ENCODE data around the gene RPL39L. TPM values are rescaled to one million over a fixed set of nuclear protein-coding genes. Genes with fewer than 3 reads are reported as not detected.

RPL39L gene
- total RNA-seq, 1 donor from 2014 or later = 1.5 TPM

DNA sequence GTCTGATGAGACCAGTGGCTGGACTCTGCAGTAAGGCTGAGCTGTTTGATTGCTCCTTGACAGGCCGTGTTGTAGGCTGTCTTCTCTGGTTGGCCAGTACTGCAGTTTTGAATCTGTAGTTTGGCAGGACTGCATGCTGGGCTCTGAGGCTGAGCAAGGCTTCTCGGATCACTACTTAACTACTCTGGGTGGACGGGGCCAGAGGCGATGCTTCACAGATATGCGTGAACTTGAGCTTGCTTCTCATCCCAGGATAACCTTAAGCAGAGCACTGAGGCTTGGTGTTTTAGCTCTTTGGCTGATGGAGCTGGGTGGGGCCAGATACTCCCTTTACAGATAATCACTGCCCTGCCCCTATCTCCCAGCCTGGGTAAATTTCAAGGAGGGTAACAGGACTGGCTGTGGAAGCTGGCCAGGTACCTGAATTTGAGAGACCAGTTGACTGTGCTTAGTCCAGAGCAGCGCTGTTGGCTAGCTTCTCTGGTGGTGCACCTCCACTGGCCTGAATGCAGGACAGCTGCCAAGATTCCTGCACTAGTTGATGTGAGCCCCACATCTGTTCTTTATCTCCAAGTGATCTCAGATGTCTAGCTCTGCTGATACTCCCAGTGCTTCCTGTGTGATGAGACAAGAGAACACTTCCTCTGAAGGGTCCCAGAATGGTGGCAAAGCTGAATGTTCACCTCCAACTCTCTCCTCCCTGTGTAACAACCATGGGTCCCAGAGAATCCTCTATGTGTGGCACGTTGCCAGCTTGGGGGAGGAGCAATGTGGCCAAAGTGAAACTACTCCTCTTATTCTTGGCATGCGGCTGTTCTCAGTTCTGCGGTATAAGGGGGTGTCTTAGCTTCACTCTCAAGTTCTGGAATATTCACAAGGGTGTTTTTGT lies 37.9 kb downstream of the RPL39L start:
- DNase-seq (ENCODE audit: low spot score) (peak; percentile 84), ATAC-seq (peak; percentile 90)

DNA sequence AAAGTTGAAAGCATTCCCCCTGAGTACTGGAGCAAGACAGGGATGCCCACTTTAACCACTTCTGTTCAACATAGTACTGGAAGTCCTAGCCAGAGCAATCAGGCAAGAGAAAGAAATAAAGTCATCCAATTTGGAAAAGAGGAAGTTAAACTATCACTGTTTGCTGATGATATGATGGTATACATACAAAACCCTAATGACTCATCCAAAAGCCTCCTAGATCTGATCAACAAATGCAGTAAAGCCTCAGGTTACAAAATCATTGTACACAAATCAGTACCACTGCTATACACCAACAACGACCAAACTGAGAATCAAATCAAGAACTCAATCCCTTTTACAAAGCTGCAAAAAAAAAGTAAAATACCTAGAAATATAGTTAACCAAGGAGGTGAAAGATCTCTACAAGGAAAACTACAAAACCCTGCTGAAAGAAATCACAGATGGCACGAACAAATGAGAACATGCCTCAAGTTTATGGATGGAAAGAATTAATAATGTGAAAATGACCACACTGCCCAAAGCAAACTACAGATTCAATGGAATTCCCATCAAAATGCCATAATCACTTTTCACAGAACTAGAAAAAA lies 40.3 kb downstream of the RPL39L start:
- DNase-seq (ENCODE audit: low spot score) = no peak

DNA sequence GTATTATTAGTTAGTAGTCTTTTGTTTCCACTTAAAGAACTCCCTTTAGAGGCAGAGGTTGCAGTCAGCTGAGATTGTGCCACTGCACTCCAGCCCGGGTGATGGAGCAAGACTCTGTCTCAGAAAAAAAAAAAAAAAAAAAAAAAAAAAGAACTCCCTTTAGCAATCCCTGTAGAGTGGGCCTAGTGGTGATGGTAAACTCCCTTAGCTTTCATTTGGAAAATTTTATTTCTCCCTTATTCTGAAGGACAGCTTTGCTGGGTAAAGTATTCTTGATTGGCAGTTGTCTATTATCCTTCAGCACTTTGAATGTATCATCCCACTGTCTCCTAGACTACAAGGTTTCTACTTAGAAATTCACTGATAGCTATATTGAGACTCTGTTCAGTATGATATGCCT lies 46.0 kb downstream of the RPL39L start:
- ATAC-seq = no peak
- DNase-seq (ENCODE audit: low spot score) = no peak

More for the DNA sequence above, 40.3 kb downstream of the RPL39L start:
- no peak for ATAC-seq

DNA sequence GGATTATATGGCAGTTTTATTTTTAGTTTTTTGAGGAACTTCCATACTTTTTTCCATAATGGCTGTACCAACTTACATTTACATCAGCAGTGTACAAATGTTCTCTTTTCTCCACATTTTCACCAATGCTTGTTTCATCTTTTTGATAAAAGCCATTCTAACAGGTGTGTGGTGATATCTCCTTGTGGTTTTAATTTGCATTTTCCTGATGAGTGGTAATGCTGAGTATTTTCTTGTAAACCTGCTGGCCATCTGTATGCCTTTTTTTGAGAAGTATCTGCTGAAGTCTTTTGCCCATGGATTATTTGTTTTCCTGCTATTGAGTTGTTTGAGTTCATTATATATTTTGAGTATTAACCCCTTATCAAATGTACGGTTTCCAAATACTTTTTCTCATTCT lies 50.6 kb downstream of the RPL39L start:
- DNase-seq (ENCODE audit: low spot score) = no peak
- ATAC-seq = no peak

DNA sequence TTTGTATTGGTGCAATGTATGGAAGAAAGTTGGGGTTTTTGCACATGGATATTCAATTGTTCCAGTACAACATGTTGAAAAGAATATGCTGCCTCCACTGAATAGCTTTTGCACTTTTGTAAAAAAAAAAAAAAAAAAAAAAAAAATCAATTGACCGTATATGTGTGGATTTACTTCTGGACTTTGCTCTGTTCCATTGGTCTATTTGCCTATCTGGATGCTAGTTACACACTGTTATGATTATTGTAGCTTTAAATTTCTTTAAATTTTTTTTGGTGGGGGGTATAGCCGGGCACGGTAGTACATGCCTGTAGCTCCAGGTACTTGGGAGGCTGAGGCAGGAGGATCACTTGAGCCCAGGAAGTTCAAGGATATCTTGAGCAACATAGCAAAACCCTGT lies 52.5 kb downstream of the RPL39L start:
- no peak for DNase-seq (ENCODE audit: low spot score)
- ATAC-seq = no peak

DNA sequence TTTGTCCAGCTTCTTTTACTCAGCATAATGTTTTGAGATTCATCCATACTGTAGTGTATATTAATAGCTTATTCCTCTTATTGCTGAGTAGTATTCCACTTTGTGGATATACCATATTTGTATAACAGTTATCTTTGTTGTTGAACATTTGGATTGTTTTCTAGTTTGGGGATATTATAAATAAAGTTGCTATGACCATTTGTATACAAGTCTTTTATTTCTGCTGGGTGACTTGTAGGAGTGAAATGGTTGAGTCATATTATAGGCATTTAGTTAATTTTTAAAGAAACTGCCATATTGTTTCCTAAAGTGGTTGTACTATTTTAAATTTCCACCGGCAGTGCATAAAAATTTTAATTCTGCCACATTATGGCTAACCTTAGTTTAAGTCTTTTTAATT lies 53.4 kb downstream of the RPL39L start:
- DNase-seq (ENCODE audit: low spot score) = no peak
- ATAC-seq = no peak

DNA sequence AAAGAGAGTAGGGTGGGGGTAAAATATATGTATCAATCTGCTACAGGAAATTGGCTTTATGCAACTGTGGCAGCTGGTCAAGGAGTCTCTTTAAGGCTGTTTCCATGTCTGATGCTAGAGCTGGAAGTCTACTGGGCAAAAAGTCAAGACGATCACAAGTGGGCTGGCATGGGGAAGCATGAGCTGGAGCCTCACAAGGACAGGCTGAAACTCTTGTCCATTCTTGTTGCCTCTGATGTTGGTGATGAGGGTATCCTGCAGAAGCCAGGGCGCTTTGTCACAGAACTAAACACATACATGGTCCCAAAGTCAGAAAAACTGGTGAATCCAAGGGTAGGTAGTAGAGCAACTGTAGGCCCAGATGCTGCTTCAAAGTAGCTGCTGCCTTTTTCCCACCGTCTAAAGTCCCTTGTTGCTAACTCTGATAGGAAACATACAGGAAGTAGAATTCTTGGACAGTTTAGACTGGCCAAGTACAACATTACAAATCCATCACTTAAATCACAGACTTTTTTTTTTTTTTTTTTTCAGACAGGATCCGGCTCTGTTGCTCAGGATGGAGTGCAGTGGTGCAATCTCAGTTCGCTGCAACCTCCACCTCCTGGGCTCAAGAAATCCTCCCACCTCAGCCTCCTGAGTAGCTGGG lies 54.2 kb downstream of the RPL39L start:
- ATAC-seq (no peak), DNase-seq (ENCODE audit: low spot score) (no peak)

DNA sequence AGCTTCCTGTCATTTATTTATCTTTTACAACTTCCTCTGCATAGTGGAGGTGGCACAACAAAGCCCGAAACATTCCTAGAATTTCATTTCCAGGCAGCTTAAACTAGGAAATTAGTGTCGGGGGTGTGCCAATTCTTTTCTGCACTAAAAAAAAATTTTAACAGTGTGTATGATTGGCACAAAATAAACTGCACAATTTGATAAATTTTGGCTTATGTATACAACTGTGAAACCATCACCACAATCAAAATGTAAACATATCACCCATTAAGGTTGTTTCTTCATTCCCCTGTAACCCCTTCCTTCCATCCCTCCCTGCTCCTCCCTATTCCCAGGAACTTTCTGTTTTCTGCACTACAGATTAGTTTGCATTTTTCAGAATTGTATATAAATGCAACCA lies 54.7 kb downstream of the RPL39L start:
- DNase-seq (ENCODE audit: low spot score) = no peak
- no peak for ATAC-seq

DNA sequence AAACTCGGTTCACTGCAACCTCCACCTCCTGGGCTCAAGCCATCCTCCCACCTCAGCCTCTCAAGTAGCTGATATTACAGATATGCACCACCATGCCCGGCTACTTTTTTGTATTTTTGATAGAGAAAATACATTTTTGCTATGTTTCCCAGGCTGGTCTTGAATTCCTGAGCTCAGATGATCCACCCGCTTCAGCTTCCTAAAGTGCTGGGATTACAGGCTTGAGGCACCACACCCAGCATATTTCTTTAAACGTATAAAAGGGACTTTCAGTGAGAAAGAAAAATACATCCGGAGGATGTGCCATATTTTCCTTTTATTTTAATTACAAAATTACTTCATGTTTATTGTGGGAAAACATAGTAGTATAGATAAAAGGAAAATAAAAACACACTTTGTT lies 55.2 kb downstream of the RPL39L start:
- ATAC-seq = no peak
- no peak for DNase-seq (ENCODE audit: low spot score)

DNA sequence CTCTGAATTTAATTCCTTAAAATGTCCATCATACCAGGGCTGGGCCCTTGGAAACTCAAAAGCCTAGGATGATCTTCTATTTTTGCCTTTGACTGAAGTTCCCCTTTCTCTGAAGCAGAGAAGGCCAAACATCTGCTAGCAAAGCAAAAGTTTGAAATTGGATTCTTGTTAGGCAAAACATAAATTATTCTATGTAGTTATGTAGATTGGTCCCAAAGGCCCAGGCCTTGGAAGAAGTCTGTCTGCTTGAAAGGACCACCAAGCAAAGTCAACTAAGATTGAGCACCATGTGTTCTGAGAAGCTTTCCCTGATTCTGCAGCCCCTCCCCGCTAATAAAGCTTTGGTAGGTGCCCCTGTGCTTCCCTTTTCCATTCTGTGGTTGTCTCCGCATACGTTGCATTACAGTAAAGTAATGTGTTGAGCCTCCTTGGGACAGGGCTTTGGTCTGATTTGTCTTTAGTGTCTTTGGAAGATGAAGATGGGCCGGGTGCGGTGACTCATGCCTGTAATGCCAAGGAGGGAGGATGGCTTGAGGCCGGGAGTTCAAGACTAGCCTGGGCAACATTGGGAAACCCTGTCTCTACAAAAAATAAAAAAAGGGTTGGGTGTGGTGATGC lies 56.4 kb downstream of the RPL39L start:
- DNase-seq (ENCODE audit: low spot score) (no peak), ATAC-seq (no peak)

DNA sequence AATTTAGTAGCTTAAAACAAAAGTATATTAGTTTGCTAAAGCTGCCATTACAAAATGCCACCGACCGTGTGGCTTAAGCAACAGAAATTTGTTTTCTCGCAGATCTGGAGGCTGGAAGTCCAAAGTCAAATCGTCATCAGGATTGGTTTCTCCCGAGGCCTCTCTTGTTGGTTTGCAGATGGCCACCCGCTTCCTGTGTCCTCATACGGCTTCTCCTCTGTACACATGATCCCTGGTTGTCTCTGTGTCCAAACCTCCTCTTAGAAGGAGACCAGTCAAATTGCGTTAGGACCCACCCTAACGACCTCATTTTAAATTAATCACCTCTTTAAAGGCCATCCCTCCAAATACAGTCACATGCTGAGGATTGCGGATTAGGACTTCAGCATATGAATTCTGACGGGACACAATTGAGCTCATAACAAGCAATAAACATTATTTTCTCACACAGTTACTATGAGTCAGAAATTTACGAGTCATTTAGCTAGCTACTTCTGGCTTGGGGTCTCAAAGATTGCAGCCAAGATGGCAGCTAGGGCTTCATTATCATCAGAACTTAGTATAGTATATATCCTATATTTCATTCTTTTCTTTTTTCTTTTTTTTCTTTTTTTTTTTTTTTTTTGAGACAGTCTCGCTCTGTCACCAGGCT lies 58.4 kb downstream of the RPL39L start:
- DNase-seq (ENCODE audit: low spot score) (no peak), ATAC-seq (peak; percentile 62)

DNA sequence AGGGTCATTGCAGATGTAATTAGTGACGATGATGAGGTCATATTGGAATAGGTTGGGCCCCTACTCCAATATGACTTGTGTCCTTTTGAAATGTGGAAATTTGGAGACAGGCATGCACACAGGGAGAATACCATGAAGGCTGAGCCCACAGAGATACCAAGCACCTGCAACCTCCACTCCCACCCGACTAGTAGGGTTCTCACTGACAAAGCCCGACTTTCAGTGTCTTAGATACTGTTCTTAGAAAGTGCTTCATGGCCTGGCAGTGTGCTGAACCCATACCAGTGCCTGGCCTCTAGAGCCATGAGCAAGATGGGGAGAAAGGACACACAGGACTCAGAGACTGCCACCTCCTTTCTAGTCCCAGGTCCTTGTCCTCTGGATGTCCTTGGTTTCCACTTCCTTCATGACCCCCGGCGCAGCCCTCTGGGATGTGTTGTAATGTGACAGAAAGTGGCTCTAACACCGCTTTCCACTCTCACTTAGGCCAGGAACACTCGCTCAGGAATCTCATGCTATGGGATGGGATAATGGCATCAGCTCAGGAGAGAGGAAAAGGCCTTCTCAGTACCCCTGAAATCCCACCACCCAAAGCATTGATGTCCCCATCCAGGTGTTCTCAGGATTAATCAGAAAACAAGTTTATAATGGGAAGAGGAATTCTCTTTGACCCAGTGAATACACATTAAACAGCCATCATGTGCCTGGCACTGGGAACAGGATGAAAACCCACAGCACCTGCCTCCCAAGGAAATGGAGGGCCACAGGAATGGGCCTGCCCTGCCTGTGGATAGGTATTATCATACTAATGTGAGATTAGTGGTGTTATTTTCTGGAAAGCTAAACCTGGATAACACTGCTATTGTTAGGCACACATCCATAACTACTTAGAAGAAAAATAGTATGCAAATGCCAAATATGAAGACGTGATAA lies 59.9 kb downstream of the RPL39L start:
- ATAC-seq (peak; percentile 18), DNase-seq (ENCODE audit: low spot score) (no peak)

DNA sequence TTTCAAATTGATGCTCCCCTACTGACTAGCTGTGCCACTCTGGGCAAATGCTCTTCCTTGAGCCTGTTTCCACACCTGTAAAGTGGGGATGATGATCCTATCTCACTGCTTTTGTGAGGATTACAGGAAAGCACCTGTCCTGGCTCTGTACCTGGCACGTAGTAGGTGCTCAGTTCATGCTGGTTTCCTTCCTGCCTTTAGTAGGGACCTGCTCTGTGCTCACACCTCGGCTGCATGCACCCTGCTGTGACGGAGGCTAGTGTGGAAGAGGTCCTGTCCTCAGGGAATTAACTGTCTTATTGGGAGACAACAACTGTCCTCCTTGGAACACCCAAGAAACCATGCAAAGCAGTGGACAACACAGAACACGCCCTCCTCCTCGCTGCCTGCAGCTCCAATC lies 61.8 kb downstream of the RPL39L start:
- peak; percentile 5 for ATAC-seq
- DNase-seq (ENCODE audit: low spot score) = no peak

DNA sequence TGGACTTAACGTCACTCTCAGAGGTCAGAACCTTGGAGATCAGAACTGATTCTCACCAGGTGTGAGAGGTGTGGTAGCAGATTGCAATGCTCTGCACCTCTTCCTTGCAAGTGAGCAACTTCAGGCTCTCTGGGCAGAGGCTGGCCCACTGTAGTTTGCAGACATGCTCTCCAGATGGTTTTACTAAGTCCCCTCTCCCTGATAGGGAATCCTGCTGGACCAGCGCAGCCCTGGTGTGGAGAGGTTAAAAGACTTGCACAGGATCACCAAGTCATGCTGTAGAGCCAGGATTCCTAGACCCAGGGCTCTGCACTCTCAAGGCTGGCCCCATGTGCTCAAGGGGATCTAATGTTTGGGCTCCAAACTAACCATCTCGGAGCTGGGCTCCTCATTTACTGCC lies 62.2 kb downstream of the RPL39L start:
- DNase-seq (ENCODE audit: low spot score) (no peak), ATAC-seq (no peak)

DNA sequence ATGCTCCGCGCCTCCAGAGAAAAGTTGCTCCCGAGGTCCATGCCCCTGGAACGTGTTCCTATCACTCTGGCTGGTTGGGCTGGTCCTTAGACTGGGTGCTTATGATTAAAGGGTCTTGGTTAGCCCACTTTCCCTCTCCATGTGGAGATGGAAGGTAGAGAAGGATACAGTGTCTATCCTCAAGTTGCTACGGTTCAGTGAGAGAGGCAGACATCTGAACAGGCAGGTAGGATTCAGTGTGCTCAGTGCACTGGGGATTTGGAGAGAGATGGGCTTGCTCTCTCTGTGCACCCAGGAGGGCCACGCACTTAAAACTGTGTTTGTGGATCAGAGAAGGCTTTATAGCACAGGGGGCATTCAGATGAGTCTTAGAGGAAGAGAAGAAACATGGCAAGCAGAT lies 63.0 kb downstream of the RPL39L start:
- no peak for ATAC-seq
- no peak for DNase-seq (ENCODE audit: low spot score)

DNA sequence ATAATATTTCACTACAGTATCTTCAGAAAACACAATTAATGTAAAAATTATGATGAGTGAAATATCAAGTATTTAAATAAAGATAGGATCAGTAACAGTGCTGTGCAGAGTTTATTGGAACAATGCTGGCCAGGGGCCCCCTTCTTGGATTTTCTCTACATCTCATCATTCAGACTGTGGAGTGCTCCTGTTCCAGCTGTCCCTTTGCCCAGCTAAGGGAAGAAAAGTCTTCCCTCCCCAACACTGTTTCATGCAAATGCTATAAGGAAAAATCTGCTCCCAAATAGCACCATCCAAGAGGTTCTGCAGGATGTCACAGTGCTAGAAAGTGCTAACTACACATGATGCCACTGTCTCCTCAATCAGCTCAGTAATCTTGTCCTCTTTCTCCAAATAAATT lies 64.5 kb downstream of the RPL39L start:
- DNase-seq (ENCODE audit: low spot score) (no peak), ATAC-seq (no peak)

DNA sequence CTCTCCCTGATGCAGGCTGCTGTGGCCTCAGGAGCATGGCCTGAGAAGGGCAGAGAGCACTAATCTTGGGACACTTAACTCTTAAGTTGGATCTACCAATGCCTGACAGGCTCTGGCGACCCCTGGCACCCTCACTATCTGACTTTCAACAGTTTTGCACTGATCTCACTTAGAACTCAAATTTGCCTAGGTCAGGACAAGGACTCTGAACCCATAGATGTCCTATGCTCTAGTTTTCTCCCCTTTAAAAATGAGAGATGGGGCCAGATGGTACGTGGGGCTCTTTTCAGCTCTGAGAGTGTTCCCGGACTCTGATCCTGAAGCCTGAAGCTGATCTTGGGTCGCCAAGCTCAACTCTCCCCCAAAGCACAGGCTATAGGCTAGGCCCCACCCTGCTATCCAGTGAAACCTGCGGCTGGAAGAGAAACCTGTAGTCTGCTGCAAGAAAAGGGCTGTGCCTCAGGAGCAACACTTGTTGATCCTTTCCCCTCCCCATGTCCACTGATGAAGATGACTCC lies 65.7 kb downstream of the RPL39L start:
- ATAC-seq (peak; percentile 9), DNase-seq (ENCODE audit: low spot score) (no peak)

DNA sequence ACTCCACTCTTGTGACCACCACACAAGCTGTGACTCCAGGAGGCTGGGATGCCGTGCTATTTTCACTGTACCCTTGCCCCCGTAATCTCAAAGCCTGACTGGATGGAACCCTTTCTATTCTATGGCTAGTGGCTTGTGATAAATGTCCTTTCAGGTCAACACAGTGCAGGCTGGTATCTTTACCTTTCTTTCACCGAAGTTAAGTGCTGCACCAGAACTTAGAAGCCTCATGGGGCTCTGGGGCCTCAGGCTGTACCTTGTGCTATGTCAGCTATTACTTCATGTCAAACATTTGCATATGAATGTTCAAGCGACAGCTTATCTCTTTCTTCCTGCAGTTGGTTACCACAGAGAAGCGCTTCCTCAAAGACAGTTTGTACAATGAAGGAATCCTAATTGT lies 66.8 kb downstream of the RPL39L start:
- ATAC-seq (no peak), DNase-seq (ENCODE audit: low spot score) (no peak)

DNA sequence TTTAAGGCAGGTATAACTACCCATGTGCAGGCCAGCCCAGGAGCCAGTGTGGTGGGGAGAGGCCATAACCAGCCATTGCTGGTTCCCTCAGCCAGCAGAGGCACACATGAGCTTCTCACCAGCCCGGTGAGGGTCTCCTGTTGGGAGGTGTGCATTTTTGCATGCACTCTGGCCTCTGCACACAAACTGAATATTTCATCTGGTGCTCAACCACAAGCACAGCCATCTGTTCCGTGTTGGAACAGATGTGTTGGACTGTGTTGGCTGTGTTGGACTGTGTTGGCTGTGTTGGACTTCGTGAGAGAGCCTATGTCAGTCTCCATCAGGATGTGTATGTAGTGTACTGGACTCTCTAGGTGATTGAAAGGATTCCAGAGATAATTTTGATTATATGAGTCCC lies 67.2 kb downstream of the RPL39L start:
- DNase-seq (ENCODE audit: low spot score) (no peak), ATAC-seq (no peak)
